Ureter (tissue), 1 donor: ENCODE results near the gene PFN1. TPM values are rescaled to one million over a fixed set of nuclear protein-coding genes. Genes with fewer than 3 reads are reported as not detected.
"Not testable (repeated sequence)": the region's sequence is repeated elsewhere in the genome, so short reads cannot be mapped to it uniquely, and the experiment has no call there.

Experiments used
- DNase-seq: peaks from one replicate; pipeline ENCODE4 v3.0.0-alpha.2; 2020; ENCODE audit warnings: low spot score
- total RNA-seq: library from RNA; stranded (reverse); gene quantifications from one replicate; pipeline ENCODE4 v1.2.4, GENCODE V29; 2023
- donor health status: DM: yes; HTN: yes; CAD: no.

PFN1 gene
- total RNA-seq, 1 donor from 2014 or later: 598 TPM

GRCh38 chr17:4945176-4945943, 3.0 kb downstream of the PFN1 start:
- DNase-seq: peak; percentile 80

GRCh38 chr17:4944554-4945175, 3.7 kb downstream of the PFN1 start:
- DNase-seq: no peak

DNA sequence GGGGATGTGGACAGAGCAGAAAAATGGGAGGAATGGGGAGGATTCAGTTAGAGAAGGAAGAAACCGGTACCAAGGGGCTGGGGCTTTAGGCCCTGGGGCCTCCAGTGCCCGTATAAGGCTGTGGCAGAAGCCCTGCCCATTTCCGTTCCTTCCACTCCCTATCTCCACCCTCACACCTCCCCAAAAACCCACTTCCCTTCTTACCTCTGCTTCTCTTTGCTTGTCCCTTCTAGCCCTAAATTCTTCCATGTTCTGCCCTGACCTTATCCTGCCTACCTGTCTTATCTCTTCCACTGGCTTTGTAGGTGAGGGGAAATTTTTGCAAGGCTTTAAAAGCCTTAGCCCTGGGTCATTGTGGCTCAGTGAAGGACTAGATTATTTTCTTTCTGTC, 4.2 kb downstream of the PFN1 start:
- no peak for DNase-seq

DNA sequence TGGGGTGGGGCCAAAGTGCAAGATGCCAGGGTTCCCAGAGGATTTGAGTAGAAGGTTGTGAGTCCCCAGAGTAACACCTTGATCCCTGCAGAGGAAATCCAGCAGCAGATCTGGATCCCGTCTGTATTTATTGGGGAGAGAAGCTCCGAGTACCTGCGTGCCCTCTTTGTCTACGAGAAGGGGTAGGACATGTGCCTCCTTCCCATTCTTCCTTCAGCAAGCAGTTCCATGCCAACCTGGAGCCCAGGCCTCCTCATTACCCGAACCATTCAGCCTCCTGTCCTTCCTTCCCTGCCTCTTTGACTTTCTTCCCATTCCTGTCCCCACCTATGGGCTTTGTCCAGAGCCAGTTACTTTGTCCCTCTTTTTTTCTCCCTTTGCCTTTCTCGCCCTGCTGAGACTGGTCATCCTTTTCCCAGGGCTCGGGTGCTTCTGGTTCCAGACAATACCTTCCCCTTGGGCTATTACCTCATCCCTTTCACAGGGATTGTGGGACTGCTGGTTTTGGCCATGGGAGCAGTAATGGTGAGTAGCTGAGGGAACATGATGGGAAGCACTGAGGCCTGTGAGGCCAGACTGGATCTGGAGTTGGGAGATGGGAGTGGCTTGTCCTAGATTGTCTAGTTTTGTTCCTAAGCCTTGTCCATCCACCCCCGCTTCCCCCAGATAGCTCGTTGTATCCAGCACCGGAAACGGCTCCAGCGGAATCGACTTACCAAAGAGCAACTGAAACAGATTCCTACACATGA, 5.4 kb downstream of the PFN1 start:
- DNase-seq: no peak

DNA sequence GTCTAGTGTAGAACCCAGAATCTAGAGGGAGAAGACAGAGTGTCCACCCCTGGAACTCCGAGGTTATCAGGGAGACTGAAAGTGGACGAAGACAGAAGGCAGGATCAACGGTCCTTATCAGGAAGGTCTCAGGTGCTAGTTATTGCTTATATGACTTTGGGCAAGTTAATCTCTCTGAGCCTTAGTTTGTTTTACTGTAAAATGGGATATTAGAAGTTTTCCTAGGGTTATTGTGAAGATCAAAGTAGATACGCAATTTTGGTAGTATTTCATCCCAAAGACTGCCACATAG, 7.1 kb downstream of the PFN1 start:
- no peak for DNase-seq

- no peak for DNase-seq
Measured at GRCh38 chr17:4940555-4941318, 7.6 kb downstream of the PFN1 start.

DNA sequence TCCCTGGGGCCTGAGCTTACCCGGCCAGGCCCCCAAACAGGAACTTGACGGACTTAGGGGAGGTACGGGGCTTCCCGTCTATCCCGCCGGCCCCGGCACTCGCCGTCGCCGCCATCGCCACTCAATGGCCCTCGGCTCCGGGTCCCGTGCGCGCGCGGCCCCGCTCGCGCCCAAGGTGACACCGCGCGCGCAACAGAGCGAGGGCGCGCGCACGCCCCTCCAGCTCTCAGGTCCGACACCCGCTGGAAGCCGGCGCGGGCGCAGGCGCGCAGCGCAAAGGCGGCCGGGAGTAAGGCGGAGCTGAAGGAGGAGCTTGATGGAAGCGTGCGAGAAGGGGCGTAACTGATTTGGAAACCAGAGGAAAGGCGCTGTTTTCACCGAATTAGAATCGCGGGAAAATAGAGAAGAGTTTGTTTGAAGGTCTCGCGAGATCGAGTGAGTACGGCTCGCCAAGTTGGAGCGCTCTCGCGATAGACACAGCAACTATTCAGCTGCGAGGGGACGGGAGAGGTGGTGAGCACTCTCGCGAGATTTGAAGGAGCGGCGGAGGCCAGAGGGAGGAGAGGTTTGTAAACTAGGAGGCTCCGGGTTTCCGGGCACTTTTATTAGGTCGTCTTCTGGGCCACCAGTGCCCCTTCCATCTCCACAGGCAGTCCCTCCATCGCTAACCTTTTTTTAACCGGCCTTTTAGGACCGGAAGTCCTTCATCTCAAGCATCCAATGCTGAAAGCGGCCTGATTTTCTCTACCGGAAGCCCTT, 8.4 kb downstream of the PFN1 start, which contains the start of the genes RNF167 and SLC25A11:
Gene RNF167 (plus strand): TSS at position 473 of the 759 bp plus-strand sequence. CDS start 642 bp downstream, outside the sequence.
Gene SLC25A11 (minus strand): TSS at position 251 of the 759 bp plus-strand sequence. CDS start 136 bp downstream, at position 115.
- DNase-seq: peak; percentile 97

DNA sequence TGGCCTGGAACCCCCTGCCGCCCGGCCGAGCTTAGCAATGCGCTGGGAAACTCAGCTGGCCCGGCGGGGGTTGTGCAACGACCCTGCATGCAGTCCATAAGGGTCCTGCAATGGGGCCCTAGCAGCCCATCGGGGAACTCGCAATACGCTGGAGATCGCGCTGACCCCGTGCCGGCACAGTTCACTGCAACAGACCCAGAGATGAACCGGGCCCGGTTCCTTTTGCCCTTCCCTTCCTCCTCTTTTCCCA, 8.9 kb downstream of the PFN1 start:
- no peak for DNase-seq

GRCh38 chr17:4938688-4939545, 9.4 kb downstream of the PFN1 start:
- no peak for DNase-seq

GRCh38 chr17:4938069-4938491, 10.2 kb downstream of the PFN1 start:
- DNase-seq: no peak

DNA sequence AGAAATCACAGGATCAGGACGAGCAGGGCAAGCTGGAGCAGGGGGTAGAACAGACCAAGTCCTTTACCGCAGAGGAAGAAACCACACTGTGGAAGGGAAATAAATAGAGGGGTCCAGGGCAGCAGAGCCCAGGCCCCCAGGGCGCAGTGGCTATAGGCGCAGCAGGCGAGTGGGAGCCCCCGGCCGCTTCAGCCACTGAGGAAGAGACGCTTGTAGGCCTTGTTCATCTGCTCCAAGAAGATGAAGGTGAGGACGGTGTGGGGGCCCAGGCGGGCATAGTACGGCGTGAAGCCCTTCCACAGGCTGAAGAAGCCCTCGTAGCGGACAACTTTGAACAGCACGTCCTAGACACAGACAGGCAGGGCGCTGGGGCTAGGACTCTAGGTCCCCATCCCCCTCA, 10.8 kb downstream of the PFN1 start:
- no peak for DNase-seq

DNA sequence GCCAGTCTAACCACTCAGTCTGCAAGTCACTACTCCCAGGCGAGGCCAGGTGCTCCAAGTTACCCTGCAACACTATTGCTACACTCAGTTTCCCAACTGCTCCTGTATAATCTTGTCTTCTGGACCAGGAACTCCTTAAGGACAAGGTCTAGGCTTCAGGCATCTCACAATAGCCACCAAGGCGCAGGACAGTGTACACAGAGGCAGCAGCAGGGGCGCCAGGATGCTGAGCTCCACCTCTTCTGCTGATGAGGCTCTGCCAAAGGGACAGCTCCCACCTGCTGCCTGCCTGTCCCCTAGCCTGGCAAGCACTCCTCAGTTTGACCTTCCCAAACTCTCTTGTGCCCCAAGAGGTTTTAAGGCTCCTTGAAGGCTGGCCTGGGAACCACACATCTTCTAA, 11.9 kb downstream of the PFN1 start:
- DNase-seq: no peak

GRCh38 chr17:4935650-4936049, 12.7 kb downstream of the PFN1 start:
- no peak for DNase-seq

- no peak for DNase-seq
Measured at GRCh38 chr17:4934173-4934979, 14.0 kb downstream of the PFN1 start.

DNA sequence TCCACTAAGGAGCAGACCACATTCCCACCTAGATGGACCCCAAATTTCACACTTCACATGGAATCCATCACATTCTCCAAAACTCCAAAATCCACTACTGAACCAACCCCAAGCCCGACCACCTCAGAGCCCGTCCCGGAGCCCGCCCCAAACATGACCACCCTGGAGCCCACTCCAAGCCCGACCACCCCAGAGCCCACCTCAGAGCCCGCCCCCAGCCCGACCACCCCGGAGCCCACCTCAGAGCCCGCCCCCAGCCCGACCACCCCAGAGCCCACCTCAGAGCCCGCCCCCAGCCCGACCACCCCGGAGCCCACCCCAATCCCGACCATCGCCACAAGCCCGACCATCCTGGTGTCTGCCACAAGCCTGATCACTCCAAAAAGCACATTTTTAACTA, 14.7 kb downstream of the PFN1 start:
- DNase-seq: no peak

GRCh38 chr17:4932756-4933155, 15.6 kb downstream of the PFN1 start:
- no peak for DNase-seq

DNA sequence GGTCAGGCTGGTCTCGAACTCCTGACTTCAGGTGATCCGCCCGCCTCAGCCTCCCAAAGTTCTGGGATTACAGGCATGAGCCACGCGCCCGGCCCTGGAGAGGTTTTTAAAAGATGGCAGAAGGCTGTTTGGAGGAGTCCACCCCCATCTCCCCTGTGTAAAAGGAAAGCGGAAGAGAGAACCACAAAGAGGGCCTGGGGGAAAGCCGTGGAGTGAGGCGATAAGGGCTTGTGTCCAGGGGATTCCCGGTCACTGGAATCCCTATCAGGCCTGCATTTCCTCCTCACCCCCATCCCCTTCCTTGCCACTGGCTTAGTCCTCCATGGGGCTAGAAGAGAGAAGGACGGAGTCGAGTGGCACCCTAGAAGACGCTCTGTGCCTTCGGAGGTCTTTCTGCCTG, 16.4 kb downstream of the PFN1 start, which contains the start of gene GP1BA:
Gene GP1BA (plus strand): TSS at position 315 of the 400 bp plus-strand sequence. CDS start 328 bp downstream, outside the sequence.
- no peak for DNase-seq

DNA sequence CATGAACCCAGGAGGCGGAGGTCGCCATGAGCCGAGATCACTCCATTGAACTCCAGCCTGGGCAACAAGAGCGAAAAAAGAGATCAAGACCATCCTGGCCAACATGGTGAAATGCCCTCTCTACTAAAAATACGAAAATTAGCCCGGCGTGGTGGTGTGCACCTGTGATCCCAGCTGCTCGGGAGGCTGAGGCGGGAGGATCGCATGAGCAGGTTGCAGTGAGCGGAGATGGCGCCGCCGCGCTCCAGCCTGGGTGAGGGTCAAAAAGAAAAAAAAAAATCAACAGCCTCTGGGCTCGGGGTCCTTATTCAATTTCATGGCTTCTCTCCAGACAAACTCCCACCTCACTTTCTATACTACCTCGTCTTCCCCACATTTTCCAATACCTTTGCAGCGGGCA, 19.4 kb downstream of the PFN1 start:
- no peak for DNase-seq

- not testable (repeated sequence) for DNase-seq
Measured at GRCh38 chr17:4926577-4927335, 21.6 kb downstream of the PFN1 start.
